ENCODE results near the gene PPP2R2D.

- TF ChIP-seq, protein P1, sequence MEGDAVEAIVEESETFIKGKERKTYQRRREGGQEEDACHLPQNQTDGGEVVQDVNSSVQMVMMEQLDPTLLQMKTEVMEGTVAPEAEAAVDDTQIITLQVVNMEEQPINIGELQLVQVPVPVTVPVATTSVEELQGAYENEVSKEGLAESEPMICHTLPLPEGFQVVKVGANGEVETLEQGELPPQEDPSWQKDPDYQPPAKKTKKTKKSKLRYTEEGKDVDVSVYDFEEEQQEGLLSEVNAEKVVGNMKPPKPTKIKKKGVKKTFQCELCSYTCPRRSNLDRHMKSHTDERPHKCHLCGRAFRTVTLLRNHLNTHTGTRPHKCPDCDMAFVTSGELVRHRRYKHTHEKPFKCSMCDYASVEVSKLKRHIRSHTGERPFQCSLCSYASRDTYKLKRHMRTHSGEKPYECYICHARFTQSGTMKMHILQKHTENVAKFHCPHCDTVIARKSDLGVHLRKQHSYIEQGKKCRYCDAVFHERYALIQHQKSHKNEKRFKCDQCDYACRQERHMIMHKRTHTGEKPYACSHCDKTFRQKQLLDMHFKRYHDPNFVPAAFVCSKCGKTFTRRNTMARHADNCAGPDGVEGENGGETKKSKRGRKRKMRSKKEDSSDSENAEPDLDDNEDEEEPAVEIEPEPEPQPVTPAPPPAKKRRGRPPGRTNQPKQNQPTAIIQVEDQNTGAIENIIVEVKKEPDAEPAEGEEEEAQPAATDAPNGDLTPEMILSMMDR (IDR thresholded peaks at IDR 0.05): no peak
- TF ChIP-seq, protein P2, sequence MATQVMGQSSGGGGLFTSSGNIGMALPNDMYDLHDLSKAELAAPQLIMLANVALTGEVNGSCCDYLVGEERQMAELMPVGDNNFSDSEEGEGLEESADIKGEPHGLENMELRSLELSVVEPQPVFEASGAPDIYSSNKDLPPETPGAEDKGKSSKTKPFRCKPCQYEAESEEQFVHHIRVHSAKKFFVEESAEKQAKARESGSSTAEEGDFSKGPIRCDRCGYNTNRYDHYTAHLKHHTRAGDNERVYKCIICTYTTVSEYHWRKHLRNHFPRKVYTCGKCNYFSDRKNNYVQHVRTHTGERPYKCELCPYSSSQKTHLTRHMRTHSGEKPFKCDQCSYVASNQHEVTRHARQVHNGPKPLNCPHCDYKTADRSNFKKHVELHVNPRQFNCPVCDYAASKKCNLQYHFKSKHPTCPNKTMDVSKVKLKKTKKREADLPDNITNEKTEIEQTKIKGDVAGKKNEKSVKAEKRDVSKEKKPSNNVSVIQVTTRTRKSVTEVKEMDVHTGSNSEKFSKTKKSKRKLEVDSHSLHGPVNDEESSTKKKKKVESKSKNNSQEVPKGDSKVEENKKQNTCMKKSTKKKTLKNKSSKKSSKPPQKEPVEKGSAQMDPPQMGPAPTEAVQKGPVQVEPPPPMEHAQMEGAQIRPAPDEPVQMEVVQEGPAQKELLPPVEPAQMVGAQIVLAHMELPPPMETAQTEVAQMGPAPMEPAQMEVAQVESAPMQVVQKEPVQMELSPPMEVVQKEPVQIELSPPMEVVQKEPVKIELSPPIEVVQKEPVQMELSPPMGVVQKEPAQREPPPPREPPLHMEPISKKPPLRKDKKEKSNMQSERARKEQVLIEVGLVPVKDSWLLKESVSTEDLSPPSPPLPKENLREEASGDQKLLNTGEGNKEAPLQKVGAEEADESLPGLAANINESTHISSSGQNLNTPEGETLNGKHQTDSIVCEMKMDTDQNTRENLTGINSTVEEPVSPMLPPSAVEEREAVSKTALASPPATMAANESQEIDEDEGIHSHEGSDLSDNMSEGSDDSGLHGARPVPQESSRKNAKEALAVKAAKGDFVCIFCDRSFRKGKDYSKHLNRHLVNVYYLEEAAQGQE (IDR thresholded peaks at IDR 0.05; ENCODE audit: insufficient read depth in 1 of 2, low read depth in 2 of 2, low read length in 1 of 2): no peak
- TF ChIP-seq POLR2AphosphoS5 (IDR thresholded peaks at IDR 0.05; ENCODE audit: low read depth, low read length) (no peak), SIN3A (IDR thresholded peaks at IDR 0.05; ENCODE audit: borderline replicate concordance, insufficient read depth, low read depth, low read length) (no peak), TCF7L2 (IDR thresholded peaks at IDR 0.05; ENCODE audit: low read depth, low read length) (no peak)
Measured at GRCh38 chr10:131921184-131921583, 20.4 kb downstream of the PPP2R2D start.
